Uterus (tissue), 4 donors: ENCODE results near the gene ZNF564. TPM values are rescaled to one million over a fixed set of nuclear protein-coding genes. Genes with fewer than 3 reads are reported as not detected.

Experiments
- DNase-seq, 2 donors: peaks; one replicate each; pipeline ENCODE4 v3.0.0-alpha.2; 2019 to 2020
- H3K27ac ChIP-seq, 2 donors: fragments of 200-600 bp; sonication (generic); 1 replicate in 1 of 2; 2 replicates in 1 of 2; pipeline ENCODE4 v1.5.1; 2016 to 2018
- H3K27me3 ChIP-seq, 2 donors: fragments of 200-600 bp; sonication (generic); one replicate each; pipeline ENCODE4 v1.5.1; 2018 to 2019; ENCODE audit warnings: control low read depth in 1 of 2
- H3K36me3 ChIP-seq, 2 donors: fragments of 200-600 bp; sonication (generic); one replicate each; pipeline ENCODE4 v1.5.1; 2019; ENCODE audit warnings: control low read depth in 1 of 2
- H3K4me1 ChIP-seq, 2 donors: fragments of 200-600 bp; sonication (generic); one replicate each; pipeline ENCODE4 v1.5.1; 2018 to 2019; ENCODE audit warnings: control low read depth in 1 of 2
- H3K4me3 ChIP-seq, 2 donors: fragments of 200-600 bp; sonication (generic); 1 replicate in 1 of 2; 2 replicates in 1 of 2; pipeline ENCODE4 v1.5.1; 2018 to 2019; ENCODE audit warnings: mild to moderate bottlenecking in 1 of 2
- H3K9me3 ChIP-seq, 2 donors: fragments of 200-600 bp; sonication (generic); one replicate each; pipeline ENCODE4 v1.5.1; 2019; ENCODE audit warnings: control low read depth in 1 of 2
- CTCF ChIP-seq, 4 experiments: fragments of 200-600 bp in 2 of 4; fragments of 450-650 bp in 2 of 4; sonication (generic) in 2 of 4; IDR thresholded peaks; one replicate each; pipeline ENCODE4 v1.5.1; 2016 to 2019; ENCODE audit warnings: antibody characterized with exemption in 4 of 4, mild to moderate bottlenecking in 2 of 4, moderate library complexity in 1 of 4
- POLR2A ChIP-seq, 2 donors: fragments of 450-650 bp; IDR thresholded peaks; one replicate each; pipeline ENCODE4 v1.6.1; 2016; ENCODE audit warnings: antibody characterized with exemption in 2 of 2, mild to moderate bottlenecking in 1 of 2, moderate library complexity in 1 of 2
- intact Hi-C: fragments of 100-400 bp; cut with DNase I; formaldehyde crosslinking; loops from one replicate; pipeline ENCODE4 v1.15.1; 2023; ENCODE audit warnings: low total_unique reads
- total RNA-seq, 4 donors: library from RNA; depleted of rRNA in 3 of 4; stranded (reverse); fragments of >200 nt in 3 of 4; gene quantifications; one replicate each; pipeline versions ENCODE4 v1.1.0 to v1.2.4, GENCODE V29; 2014 to 2023
- donor health status: DM: yes; HTN: yes; CAD: no.

The ZNF564 gene
- total RNA-seq, 4 donors from 2014 or later, result 0.88 to 28.1 (median 21.9) TPM

- H3K27ac ChIP-seq, result peak overlapping the region in 1 of 2 donors; percentile 72
- DNase-seq, result no peak
- no peak overlapping the region for H3K4me3 ChIP-seq
- no peaks in the 10 kb centered on the region for H3K27me3 ChIP-seq
- no peaks in the 10 kb centered on the region for H3K36me3 ChIP-seq
- intact Hi-C loops, result no loop called here
- no peaks in the 10 kb centered on the region for H3K4me1 ChIP-seq
- no peaks in the 10 kb centered on the region for H3K9me3 ChIP-seq
- TF ChIP-seq POLR2A (IDR thresholded peaks at IDR 0.05), result no peak
- TF ChIP-seq CTCF (IDR thresholded peaks at IDR 0.05), result no peak
Observed at GRCh38 chr19:12485571-12485970, 65.7 kb downstream of the ZNF564 start.

- intact Hi-C loops, result no loop called here
- TF ChIP-seq CTCF (IDR thresholded peaks at IDR 0.05), result no peak
- H3K27ac ChIP-seq, result peak overlapping the region; percentile 68 to 72
Observed at GRCh38 chr19:12485052-12485416, 66.2 kb downstream of the ZNF564 start.

GRCh38 chr19:12484371-12485051 lies 66.8 kb downstream of the ZNF564 start, which contains the start of gene ZNF709:
Gene ZNF709 (minus strand): TSS chr19:12484816. CDS start chr19:12484657, 159 bp downstream.
- Histone ChIP-seq H3K9me3 (no peaks in the 10 kb centered on the region), H3K27ac (peak within 1 kb of the TSS; percentile 68 to 72), H3K27me3 (no peaks in the 10 kb centered on the region), H3K36me3 (no peaks in the 10 kb centered on the region), H3K4me1 (no peaks in the 10 kb centered on the region), H3K4me3 (peak within 1 kb of the TSS; percentile 63 to 81)
- intact Hi-C loops, result no loop called here
- peak; percentile 90 to 93 for DNase-seq
- TF ChIP-seq CTCF (IDR thresholded peaks at IDR 0.05), result no peak
- peak; percentile 42 to 66 for TF ChIP-seq POLR2A (IDR thresholded peaks at IDR 0.05)

More at GRCh38 chr19:12485052-12485416, 66.2 kb downstream of the ZNF564 start:
- H3K4me3 ChIP-seq, result peak overlapping the region; percentile 63 to 81
- DNase-seq, result no peak
- no peaks in the 10 kb centered on the region for H3K4me1 ChIP-seq
- H3K9me3 ChIP-seq, result no peaks in the 10 kb centered on the region
- H3K36me3 ChIP-seq, result no peaks in the 10 kb centered on the region
- no peaks in the 10 kb centered on the region for H3K27me3 ChIP-seq

- Histone ChIP-seq H3K9me3 (no peaks in the 10 kb centered on the region), H3K36me3 (no peaks in the 10 kb centered on the region), H3K27me3 (no peaks in the 10 kb centered on the region), H3K4me3 (peak overlapping the region; percentile 63 to 81), H3K4me1 (no peaks in the 10 kb centered on the region), H3K27ac (peak overlapping the region; percentile 68 to 72)
- intact Hi-C loops, result no loop called here
- TF ChIP-seq POLR2A (IDR thresholded peaks at IDR 0.05) (no peak), CTCF (IDR thresholded peaks at IDR 0.05) (no peak)
- no peak for DNase-seq
Observed at GRCh38 chr19:12484011-12484370, 67.3 kb downstream of the ZNF564 start.

- no peaks in the 10 kb centered on the region for H3K36me3 ChIP-seq
- H3K4me3 ChIP-seq, result no peak overlapping the region
- no peak for DNase-seq
- H3K27me3 ChIP-seq, result no peaks in the 10 kb centered on the region
- no peak overlapping the region for H3K27ac ChIP-seq
- TF ChIP-seq CTCF (IDR thresholded peaks at IDR 0.05) (no peak), POLR2A (IDR thresholded peaks at IDR 0.05) (no peak)
- H3K9me3 ChIP-seq, result no peaks in the 10 kb centered on the region
- no peaks in the 10 kb centered on the region for H3K4me1 ChIP-seq
- intact Hi-C loops, result no loop called here
Observed at GRCh38 chr19:12482509-12482886, 68.8 kb downstream of the ZNF564 start.
